SK-N-SH treated with all-trans-retinoic acid at 6 μM for 48 hours (cell line): ENCODE results near the gene DEFB129.

ENCODE experiments used
- ARNTL ChIP-seq: fragments of 450-650 bp; formaldehyde crosslinking; IDR thresholded peaks from 2 replicates; pipeline ENCODE4 v1.5.0; 2020; ENCODE audit warnings: low read depth, mild to moderate bottlenecking, moderate library complexity, borderline replicate concordance
- BACH2 ChIP-seq: fragments of 250-450 bp; sonication (Bioruptor Pico); IDR thresholded peaks from 2 replicates; pipeline ENCODE4 v1.9.0; 2021; ENCODE audit warnings: mild to moderate bottlenecking, borderline replicate concordance
- GLIS3 ChIP-seq: fragments of 250-450 bp; sonication (Bioruptor Pico); IDR thresholded peaks from 2 replicates; pipeline ENCODE4 v1.5.0; 2020; ENCODE audit warnings: mild to moderate bottlenecking, moderate library complexity
- ISL1 ChIP-seq: fragments of 250-450 bp; sonication (Bioruptor Pico); IDR thresholded peaks from 2 replicates; pipeline ENCODE4 v2.1.2; 2022; ENCODE audit warnings: mild to moderate bottlenecking, moderate library complexity
- OSR1 ChIP-seq: fragments of 250-450 bp; sonication (Bioruptor Pico); IDR thresholded peaks from 2 replicates; pipeline ENCODE4 v1.8.0; 2022; ENCODE audit warnings: moderate library complexity, mild to moderate bottlenecking, inconsistent platforms
- PATZ1 ChIP-seq: fragments of 250-450 bp; sonication (Bioruptor Pico); IDR thresholded peaks from 2 replicates; pipeline ENCODE4 v1.8.0; 2020; ENCODE audit warnings: mild to moderate bottlenecking, moderate library complexity, borderline replicate concordance
- POU6F1 ChIP-seq: fragments of 250-450 bp; sonication (Bioruptor Pico); IDR thresholded peaks from 2 replicates; pipeline ENCODE4 v1.8.0; 2021; ENCODE audit warnings: low read depth, mild to moderate bottlenecking, moderate library complexity, borderline replicate concordance
- RARB ChIP-seq: fragments of 250-450 bp; sonication (Bioruptor Pico); IDR thresholded peaks from 2 replicates; pipeline ENCODE4 v1.8.0; 2021; ENCODE audit warnings: mild to moderate bottlenecking, moderate library complexity
- TOX ChIP-seq: fragments of 250-450 bp; sonication (Bioruptor Pico); IDR thresholded peaks from 2 replicates; pipeline ENCODE4 v1.8.0; 2021; ENCODE audit warnings: mild to moderate bottlenecking, moderate library complexity, borderline replicate concordance
- ZC3H10 ChIP-seq: fragments of 250-450 bp; sonication (Bioruptor Pico); IDR thresholded peaks from 2 replicates; pipeline ENCODE4 v1.5.1; 2021; ENCODE audit warnings: mild to moderate bottlenecking, moderate library complexity
- ZFP30 ChIP-seq: fragments of 450-650 bp; formaldehyde crosslinking; IDR thresholded peaks from 2 replicates; pipeline ENCODE4 v1.5.0; 2022; ENCODE audit warnings: mild to moderate bottlenecking, moderate library complexity
- ZNF565 ChIP-seq: fragments of 450-650 bp; formaldehyde crosslinking; conservative IDR thresholded peaks from 2 replicates; pipeline ENCODE4 v1.5.0; 2020; ENCODE audit warnings: low read depth, mild to moderate bottlenecking, moderate library complexity
- ZNF70 ChIP-seq: fragments of 450-650 bp; formaldehyde crosslinking; IDR thresholded peaks from 2 replicates; pipeline ENCODE4 v1.5.0; 2020; ENCODE audit warnings: mild to moderate bottlenecking, moderate library complexity

- no peak for TF ChIP-seq GLIS3 (CRISPR knock-in tag)
- TF ChIP-seq ZNF70: no peak
- TF ChIP-seq ZFP30: no peak
- TF ChIP-seq TOX (CRISPR knock-in tag): no peak
- no peak for TF ChIP-seq RARB (CRISPR knock-in tag)
- TF ChIP-seq ARNTL (CRISPR knock-in tag): no peak
- TF ChIP-seq BACH2 (CRISPR knock-in tag): no peak
- no peak for TF ChIP-seq PATZ1 (CRISPR knock-in tag)
- TF ChIP-seq ZC3H10 (CRISPR knock-in tag): no peak
- TF ChIP-seq OSR1: no peak
- no peak for TF ChIP-seq ISL1 (CRISPR knock-in tag)
- TF ChIP-seq ZNF565 (CRISPR knock-in tag): no peak
- no peak for TF ChIP-seq POU6F1 (CRISPR knock-in tag)
Measured at GRCh38 chr20:198225-198624, 28.8 kb upstream of the DEFB129 start.
